Endothelial cell of umbilical vein (primary cell): ENCODE results near the gene LORICRIN.

Experiments
- CTCF ChIP-seq, 2 donors: IDR thresholded peaks; 1 replicate in 1 of 2; 2 replicates in 1 of 2; pipeline ENCODE4 v1.5.1; 2011; ENCODE audit warnings: low read length in 2 of 2, mild to moderate bottlenecking in 2 of 2, moderate library complexity in 2 of 2, control low read depth in 1 of 2, inconsistent platforms in 1 of 2, low read depth in 1 of 2; ENCODE audit not compliant: insufficient read depth in 1 of 2; ENCODE audit errors: extremely low read depth in 1 of 2
- POLR2A ChIP-seq: IDR thresholded peaks from 2 replicates; pipeline ENCODE4 v1.6.1; 2012; ENCODE audit warnings: low read depth, mild to moderate bottlenecking, control low read depth, low read length
- POLR2AphosphoS5 ChIP-seq: IDR thresholded peaks from 2 replicates; pipeline ENCODE4 v1.6.1; 2012; ENCODE audit warnings: low read depth, mild to moderate bottlenecking, control low read depth, low read length, moderate library complexity; ENCODE audit not compliant: insufficient read depth

GRCh38 chr1:153293851-153294250 is 34.4 kb downstream of the LORICRIN start:
- TF ChIP-seq CTCF (IDR thresholded peaks at IDR 0.05; ENCODE audit: extremely low read depth in 1 of 2, insufficient read depth in 1 of 2, low read depth in 1 of 2, low read length in 2 of 2) (no peak), POLR2AphosphoS5 (no peak), POLR2A (no peak)
